Activated CD8-positive, alpha-beta memory T cell treated with anti-CD3 and anti-CD28 coated beads, Interleukin-2, amount 50 U/mL, for 1 hour (primary cell): ENCODE results near the gene HOXD4.

Source experiments
- DNase-seq: peaks from one replicate; pipeline ENCODE4 v3.0.0-alpha.2; 2020; ENCODE audit errors: extremely low read depth

HOXD4 gene

GRCh38 chr2:176187899-176188773 is 36.8 kb downstream of the HOXD4 start, which contains the start of gene HOXD1:
HOXD1 (plus strand) TSS chr2:176188668; CDS start chr2:176188802, 134 bp downstream.
- DNase-seq, result no peak

DNA sequence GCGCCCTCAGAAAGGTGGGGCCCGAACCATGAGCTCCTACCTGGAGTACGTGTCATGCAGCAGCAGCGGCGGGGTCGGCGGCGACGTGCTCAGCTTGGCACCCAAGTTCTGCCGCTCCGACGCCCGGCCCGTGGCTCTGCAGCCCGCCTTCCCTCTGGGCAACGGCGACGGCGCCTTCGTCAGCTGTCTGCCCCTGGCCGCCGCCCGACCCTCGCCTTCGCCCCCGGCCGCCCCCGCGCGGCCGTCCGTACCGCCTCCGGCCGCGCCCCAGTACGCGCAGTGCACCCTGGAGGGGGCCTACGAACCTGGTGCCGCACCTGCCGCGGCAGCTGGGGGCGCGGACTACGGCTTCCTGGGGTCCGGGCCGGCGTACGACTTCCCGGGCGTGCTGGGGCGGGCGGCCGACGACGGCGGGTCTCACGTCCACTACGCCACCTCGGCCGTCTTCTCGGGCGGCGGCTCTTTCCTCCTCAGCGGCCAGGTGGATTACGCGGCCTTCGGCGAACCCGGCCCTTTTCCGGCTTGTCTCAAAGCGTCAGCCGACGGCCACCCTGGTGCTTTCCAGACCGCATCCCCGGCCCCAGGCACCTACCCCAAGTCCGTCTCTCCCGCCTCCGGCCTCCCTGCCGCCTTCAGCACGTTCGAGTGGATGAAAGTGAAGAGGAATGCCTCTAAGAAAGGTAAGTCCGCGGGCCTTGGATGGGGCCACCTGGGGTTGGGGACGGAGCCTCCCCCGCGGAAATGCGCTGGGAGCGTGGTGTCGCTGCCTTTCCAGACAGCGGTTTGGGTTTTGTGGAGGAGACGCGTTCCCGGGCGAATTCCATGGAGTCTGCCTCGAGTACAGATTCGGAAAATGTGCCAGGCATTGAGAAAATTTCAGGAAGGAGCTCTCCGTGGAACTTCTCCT is 37.7 kb downstream of the HOXD4 start:
- DNase-seq, result no peak

DNA sequence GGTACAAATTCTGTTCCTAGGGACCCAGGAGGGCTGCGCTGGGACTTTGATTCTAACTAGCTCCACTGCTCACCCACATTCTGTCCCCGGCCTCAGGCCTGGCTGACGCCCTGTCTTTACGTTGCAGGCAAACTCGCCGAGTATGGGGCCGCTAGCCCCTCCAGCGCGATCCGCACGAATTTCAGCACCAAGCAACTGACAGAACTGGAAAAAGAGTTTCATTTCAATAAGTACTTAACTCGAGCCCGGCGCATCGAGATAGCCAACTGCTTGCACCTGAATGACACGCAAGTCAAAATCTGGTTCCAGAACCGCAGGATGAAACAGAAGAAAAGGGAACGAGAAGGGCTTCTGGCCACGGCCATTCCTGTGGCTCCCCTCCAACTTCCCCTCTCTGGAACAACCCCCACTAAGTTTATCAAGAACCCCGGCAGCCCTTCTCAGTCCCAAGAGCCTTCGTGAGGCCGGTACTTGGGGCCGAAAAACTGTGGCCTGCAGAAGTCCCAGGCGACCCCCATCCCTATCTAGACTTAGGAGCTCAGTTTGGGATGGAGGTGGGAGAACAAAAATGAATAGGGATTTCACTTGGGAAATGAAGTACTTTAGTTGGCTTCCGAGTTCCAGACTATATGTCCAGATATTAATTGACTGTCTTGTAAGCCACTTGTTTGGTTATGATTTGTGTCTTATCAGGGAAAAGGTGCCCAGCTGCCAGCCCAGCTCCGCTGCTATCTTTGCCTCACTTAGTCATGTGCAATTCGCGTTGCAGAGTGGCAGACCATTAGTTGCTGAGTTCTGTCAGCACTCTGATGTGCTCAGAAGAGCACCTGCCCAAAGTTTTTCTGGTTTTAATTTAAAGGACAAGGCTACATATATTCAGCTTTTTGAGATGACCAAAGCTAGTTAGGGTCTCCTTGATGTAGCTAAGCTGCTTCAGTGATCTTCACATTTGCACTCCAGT is 38.6 kb downstream of the HOXD4 start:
- no peak for DNase-seq

DNA sequence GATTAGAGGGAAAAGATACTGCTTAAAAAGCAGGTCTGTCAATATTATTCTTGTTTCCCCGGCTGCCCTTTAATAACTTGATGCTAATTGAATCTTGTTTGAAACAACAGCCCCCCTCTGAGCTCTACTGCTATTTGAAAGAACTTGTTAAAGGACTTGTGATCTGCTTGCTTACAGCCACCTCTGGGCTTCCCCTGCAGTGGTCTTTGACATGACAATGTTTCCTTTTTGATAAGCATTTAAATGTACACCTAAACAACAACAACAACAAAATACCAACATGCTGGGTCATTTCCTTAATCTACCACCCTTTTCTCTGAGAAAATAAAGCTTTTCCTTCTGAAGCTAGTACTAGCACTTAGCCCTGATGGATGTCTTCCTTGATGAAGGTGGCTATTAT is 41.0 kb downstream of the HOXD4 start:
- no peak for DNase-seq

GRCh38 chr2:176193048-176193447 is 41.7 kb downstream of the HOXD4 start:
- DNase-seq, result no peak

DNA sequence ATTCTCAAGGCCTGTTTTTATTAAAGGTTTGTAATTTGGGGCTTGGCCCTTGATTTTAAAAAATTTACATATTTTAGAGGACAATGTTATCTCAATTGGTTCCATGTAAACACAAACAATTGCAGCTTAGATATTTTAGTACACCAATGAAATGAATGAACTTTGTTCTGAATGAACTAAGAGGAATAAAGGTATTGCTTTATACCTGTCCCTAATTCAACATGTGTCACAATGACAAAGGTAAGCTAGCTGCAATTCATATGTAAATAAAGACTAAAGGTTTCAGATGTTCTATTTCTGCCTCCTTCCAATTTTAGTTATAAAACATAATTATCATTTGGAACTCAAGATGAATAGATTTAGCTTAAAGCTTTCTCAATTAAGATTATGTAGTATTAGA is 48.6 kb downstream of the HOXD4 start:
- DNase-seq, result no peak

- DNase-seq, result no peak
Observed at GRCh38 chr2:176200971-176201370, 49.6 kb downstream of the HOXD4 start.

- no peak for DNase-seq
Observed at GRCh38 chr2:176202491-176202890, 51.1 kb downstream of the HOXD4 start.
